Kidney epithelial cell (primary cell): ENCODE results near the gene CGREF1. TPM values are rescaled to one million over a fixed set of nuclear protein-coding genes. Genes with fewer than 3 reads are reported as not detected.

Experiments used
- DNase-seq: peaks from one replicate; pipeline ENCODE4 v3.0.0-alpha.2; 2010; ENCODE audit warnings: low read depth
- H3K27me3 ChIP-seq: 2 replicates; pipeline ENCODE4 v1.6.0; 2011; ENCODE audit warnings: low read length; ENCODE audit not compliant: control insufficient read depth, insufficient read depth
- H3K36me3 ChIP-seq: 2 replicates; pipeline ENCODE4 v1.5.1; 2011; ENCODE audit warnings: low read length; ENCODE audit not compliant: control insufficient read depth, insufficient read depth
- H3K4me3 ChIP-seq: 2 replicates; pipeline ENCODE4 v1.5.1; 2011; ENCODE audit warnings: low read depth, mild to moderate bottlenecking, control low read depth, low read length
- total RNA-seq: library from RNA; depleted of rRNA; stranded (reverse); fragments of >200 nt; gene quantifications from 2 replicates; pipeline ENCODE4 v1.2.3, GENCODE V29; 2015
- TF ChIP-seq, protein P1 (sequence below): IDR thresholded peaks from 2 replicates; pipeline ENCODE4 v1.5.1; 2011; ENCODE audit warnings: mild to moderate bottlenecking, moderate library complexity, low read length, control low read depth, inconsistent platforms; ENCODE audit not compliant: insufficient read depth, poor library complexity, severe bottlenecking

CGREF1 gene
- total RNA-seq, 1 donor from 2014 or later = 1.8 TPM

DNA sequence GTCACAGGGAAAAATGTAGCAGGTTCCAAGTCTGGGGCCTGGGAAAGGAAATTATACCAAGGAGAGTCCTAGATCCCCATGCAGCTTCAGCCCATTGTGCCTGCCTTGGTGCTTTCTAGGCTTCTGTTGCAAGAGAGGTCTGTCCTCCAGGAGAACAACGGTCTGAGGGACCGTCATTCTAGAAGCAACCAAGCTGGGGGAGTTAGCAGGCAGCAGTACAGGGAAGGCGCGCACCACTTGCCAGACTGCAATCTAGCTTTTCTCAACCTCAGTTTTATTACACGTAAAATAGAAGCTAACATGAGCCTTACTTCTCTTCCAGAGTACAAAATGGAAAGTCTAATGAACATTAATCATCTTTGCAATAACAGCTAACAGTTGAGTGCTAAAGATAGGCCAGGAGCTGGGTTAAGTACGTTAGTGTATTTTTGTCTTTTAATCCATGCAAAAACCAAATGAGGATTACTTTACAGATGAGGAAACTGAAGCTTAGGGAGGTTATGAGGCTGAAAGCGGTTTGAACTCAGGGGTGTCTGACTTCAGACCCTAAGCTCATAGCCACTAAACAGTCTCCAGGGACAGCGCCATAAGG lies 31.8 kb upstream of the CGREF1 start:
- TF ChIP-seq, protein P1, sequence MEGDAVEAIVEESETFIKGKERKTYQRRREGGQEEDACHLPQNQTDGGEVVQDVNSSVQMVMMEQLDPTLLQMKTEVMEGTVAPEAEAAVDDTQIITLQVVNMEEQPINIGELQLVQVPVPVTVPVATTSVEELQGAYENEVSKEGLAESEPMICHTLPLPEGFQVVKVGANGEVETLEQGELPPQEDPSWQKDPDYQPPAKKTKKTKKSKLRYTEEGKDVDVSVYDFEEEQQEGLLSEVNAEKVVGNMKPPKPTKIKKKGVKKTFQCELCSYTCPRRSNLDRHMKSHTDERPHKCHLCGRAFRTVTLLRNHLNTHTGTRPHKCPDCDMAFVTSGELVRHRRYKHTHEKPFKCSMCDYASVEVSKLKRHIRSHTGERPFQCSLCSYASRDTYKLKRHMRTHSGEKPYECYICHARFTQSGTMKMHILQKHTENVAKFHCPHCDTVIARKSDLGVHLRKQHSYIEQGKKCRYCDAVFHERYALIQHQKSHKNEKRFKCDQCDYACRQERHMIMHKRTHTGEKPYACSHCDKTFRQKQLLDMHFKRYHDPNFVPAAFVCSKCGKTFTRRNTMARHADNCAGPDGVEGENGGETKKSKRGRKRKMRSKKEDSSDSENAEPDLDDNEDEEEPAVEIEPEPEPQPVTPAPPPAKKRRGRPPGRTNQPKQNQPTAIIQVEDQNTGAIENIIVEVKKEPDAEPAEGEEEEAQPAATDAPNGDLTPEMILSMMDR = no peak
- no peak for DNase-seq

DNA sequence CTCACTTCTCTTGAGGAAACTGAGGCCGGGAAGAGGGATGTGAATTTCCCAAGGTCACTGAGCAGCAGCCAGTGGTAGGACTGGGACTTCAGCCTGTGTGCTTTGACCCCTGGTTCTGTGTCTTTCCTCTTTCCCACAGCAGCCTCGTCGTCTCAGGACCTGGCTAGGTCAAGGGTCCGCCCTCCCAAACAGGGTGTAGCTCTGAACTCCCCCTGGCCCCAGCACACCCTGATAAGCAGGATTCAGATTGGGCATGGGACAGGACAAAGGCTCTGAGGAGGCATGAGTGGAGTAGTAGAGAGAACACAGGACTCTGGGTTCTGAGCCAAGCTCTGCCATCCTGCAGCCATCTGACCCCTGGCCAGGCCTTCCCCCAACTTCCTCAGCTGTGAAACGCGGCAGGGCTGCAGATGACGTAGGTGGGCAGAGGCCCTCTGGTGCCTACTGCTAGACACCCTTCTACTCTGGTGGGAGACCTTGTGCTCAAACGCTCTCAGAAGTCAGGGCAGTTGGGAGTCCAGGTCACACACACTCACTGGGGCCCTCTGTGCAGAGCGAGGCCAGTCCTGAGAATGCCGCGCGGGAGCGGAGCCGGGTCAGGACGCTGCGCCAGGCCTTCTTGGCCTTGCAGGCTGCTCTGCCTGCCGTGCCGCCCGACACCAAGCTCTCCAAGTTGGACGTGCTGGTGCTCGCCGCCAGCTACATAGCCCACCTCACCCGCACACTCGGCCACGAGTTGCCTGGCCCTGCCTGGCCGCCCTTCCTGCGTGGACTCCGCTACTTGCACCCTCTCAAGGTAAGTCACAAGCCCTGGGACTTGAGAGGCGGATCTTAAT lies 30.9 kb upstream of the CGREF1 start:
- H3K27me3 ChIP-seq = peaks cover 4% of the 10 kb centered on the region
- no peaks in the 10 kb centered on the region for H3K36me3 ChIP-seq
- H3K4me3 ChIP-seq = no peak overlapping the region
- no peak for DNase-seq
- TF ChIP-seq, protein P1 = no peak

More for the DNA sequence above, 31.8 kb upstream of the CGREF1 start:
- Histone ChIP-seq H3K36me3 (no peaks in the 10 kb centered on the region), H3K27me3 (peaks cover 4% of the 10 kb centered on the region), H3K4me3 (no peak overlapping the region)

DNA sequence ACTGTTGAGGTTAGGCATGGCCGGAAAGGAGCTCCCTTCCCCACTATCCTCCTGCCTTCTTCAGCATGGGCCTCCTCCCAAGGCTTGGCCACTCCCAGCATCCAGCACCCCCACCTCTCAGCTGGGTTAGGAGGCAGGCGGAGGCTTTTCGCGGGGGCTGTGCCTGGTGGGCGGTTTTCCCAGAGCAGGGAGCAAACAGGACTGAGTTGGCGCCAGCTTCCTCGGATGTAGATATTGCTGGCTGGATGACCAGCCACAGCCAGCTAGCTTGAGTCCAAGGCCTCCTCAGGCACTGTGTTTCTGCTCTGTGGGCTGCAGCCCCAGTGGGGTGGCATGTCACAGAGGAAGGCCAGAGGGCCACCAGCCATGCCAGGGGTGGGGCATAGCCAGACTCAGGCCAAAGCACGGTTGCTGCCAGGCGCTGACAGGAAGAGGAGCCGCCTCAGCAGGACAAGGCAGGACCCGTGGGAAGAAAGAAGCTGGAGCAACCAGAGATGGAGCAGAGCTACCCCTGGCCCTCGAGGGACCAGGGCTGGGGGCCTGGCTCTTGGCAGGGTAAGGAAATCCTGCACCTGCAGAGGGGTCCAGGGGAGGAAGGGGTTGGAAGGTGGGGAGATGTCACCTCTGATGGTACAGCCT lies 30.0 kb upstream of the CGREF1 start, which contains the start of gene TCF23:
TCF23 (plus strand) TSS at position 204 of the 639 bp plus-strand sequence; CDS start at position 334, 130 bp downstream.
- no peaks in the 10 kb centered on the region for H3K36me3 ChIP-seq
- DNase-seq = no peak
- TF ChIP-seq, protein P1 = no peak
- H3K27me3 ChIP-seq = peaks cover 4% of the 10 kb centered on the region
- H3K4me3 ChIP-seq = no peak within 1 kb of the TSS

DNA sequence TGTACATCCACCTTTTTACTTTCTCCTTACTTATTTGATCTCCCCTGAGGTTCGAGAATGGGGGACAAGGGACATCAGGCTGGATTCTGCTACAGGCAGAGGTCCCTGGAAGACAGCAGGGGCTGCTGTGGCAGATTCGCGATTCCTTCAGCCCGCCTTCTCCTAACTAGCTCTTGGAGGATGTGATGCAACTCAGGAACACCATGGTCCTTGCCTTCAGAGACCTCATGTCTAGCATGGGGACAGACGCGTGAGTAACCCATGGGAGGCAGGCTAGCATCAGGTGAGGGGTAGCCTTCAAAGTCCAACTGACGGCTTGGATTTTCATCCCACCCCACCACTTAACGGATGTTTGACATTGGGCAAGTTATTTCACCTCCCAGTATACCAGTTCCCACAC lies 29.0 kb upstream of the CGREF1 start:
- Histone ChIP-seq H3K4me3 (no peak overlapping the region), H3K36me3 (no peaks in the 10 kb centered on the region), H3K27me3 (peaks cover 6% of the 10 kb centered on the region)
- TF ChIP-seq, protein P1 = no peak
- no peak for DNase-seq

DNA sequence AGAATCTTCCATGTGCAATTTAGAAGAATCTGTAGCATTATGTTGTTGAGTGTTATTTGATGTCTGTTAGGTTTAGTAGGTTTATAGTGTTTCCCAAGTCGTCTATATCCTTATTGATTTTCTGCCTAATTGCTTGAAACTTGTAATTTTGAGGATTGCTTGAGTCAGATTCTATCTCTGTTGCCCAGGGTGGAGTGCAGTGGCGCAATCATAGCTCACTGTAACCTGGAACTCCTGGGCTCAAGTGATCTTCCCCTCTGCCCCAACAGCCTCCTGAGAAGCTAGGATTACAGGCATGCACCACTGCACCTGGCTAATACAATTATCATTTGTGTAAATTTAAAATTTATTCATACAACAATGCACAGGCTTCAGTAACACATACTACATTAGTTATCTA lies 26.8 kb upstream of the CGREF1 start:
- TF ChIP-seq, protein P1 = no peak
- Histone ChIP-seq H3K4me3 (no peak overlapping the region), H3K27me3 (peaks cover 11% of the 10 kb centered on the region)

More for the DNA sequence above, 26.8 kb upstream of the CGREF1 start:
- no peaks in the 10 kb centered on the region for H3K36me3 ChIP-seq
- DNase-seq = no peak
